ENCODE data around the gene NAGK.

NAGK gene

GRCh38 chr2:71108091-71108490, 39.6 kb downstream of the NAGK start:
- no peak for DNase-seq (ENCODE audit: low spot score)

- no peak for DNase-seq (ENCODE audit: low spot score)
Measured at GRCh38 chr2:71113843-71114242, 45.4 kb downstream of the NAGK start.

- DNase-seq (ENCODE audit: low spot score) = no peak
Measured at GRCh38 chr2:71117063-71117462, 48.6 kb downstream of the NAGK start.

GRCh38 chr2:71120195-71120594, 51.7 kb downstream of the NAGK start:
- DNase-seq (ENCODE audit: low spot score) = no peak

GRCh38 chr2:71121479-71121878, 53.0 kb downstream of the NAGK start:
- no peak for DNase-seq (ENCODE audit: low spot score)

GRCh38 chr2:71122387-71123298, 54.2 kb downstream of the NAGK start:
- DNase-seq (ENCODE audit: low spot score) = no peak

- DNase-seq (ENCODE audit: low spot score) = no peak
Measured at GRCh38 chr2:71125506-71126294, 57.3 kb downstream of the NAGK start.

- no peak for DNase-seq (ENCODE audit: low spot score)
Measured at GRCh38 chr2:71126957-71127356, 58.5 kb downstream of the NAGK start.

Measured in kidney capillary endothelial cell (primary cell).